SJCRH30 (cell line): ENCODE results near the gene TNNI3. TPM values are rescaled to one million over a fixed set of nuclear protein-coding genes. Genes with fewer than 3 reads are reported as not detected.
"Not testable (repeated sequence)": the region's sequence is repeated elsewhere in the genome, so short reads cannot be mapped to it uniquely, and the experiment has no call there.

Experiments
- DNase-seq, 2 experiments: peaks; one replicate each; pipeline ENCODE4 v3.0.0-alpha.2; 2015 to 2020
- H3K27ac ChIP-seq: fragments of 250-450 bp; sonication (Bioruptor Pico); 2 replicates; pipeline ENCODE4 v1.5.1; 2020; ENCODE audit warnings: mild to moderate bottlenecking, moderate library complexity
- H3K27me3 ChIP-seq: fragments of 250-450 bp; sonication (Bioruptor Pico); 2 replicates; pipeline ENCODE4 v1.5.1; 2020; ENCODE audit warnings: mild to moderate bottlenecking, moderate library complexity
- H3K36me3 ChIP-seq: fragments of 250-450 bp; sonication (Bioruptor Pico); 2 replicates; pipeline ENCODE4 v1.5.1; 2020; ENCODE audit warnings: mild to moderate bottlenecking, moderate library complexity
- H3K4me1 ChIP-seq: fragments of 250-450 bp; sonication (Bioruptor Pico); 2 replicates; pipeline ENCODE4 v1.5.1; 2020; ENCODE audit warnings: mild to moderate bottlenecking, moderate library complexity
- H3K4me3 ChIP-seq: fragments of 250-450 bp; sonication (Bioruptor Pico); 2 replicates; pipeline ENCODE4 v1.5.1; 2020; ENCODE audit warnings: mild to moderate bottlenecking, moderate library complexity
- H3K9me3 ChIP-seq: fragments of 250-450 bp; sonication (Bioruptor Pico); replicated peaks from 2 replicates; pipeline ENCODE4 v1.5.1; 2020; ENCODE audit warnings: mild to moderate bottlenecking, moderate library complexity
- total RNA-seq: library from RNA; depleted of rRNA; stranded (reverse); fragments of >200 nt; shearing (Covaris generic); gene quantifications from 2 replicates; pipeline ENCODE4 v1.2.3, GENCODE V29; 2014

The TNNI3 gene
- total RNA-seq, 1 experiment from 2014 or later, result 2.5 TPM

DNA sequence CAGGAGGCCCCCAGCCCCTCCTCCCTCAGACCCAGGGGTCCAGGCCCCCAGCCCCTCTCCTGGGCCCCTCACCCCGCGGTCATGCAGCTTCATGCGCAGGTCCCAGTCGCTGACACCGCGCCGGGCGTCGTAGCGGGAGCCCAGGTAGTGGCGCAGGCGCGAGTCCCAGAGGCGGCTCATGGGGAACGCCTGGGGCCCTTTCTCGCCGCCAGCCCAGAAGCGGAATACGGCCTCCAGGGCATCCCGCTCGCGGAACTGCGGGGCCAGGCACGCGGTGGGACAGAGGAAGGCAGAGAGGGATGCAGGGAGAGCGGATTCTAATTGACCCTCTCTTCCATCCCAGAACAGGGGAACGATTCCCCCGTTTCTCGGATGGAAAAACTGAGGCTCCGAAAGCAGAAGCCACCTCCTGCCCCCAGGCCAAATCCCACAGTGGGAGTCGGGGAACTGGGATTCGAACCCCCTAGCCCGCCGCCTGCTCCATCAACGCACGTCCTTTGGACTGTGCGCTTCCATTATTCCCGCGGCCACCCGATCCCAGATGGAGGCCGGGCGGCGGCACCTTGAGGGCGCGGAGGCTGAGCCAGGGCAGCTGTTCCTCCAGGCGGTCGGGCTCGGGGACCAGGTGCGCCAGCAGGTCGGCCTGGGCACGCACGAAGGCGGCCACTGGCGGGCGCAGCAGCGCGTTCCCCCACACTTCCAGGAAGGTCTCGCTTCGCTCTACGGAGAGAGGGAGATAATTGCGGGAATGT lies 4.2 kb upstream of the TNNI3 start:
- no peaks in the 10 kb centered on the region for H3K9me3 ChIP-seq
- no peak overlapping the region for H3K27ac ChIP-seq
- H3K4me3 ChIP-seq, result no peak overlapping the region
- H3K27me3 ChIP-seq, result no peaks in the 10 kb centered on the region
- DNase-seq, result no peak
- no peaks in the 10 kb centered on the region for H3K36me3 ChIP-seq
- peaks cover 14% of the 10 kb centered on the region for H3K4me1 ChIP-seq

GRCh38 chr19:55160986-55161365 lies 3.4 kb upstream of the TNNI3 start:
- Histone ChIP-seq H3K27ac (no peak overlapping the region), H3K36me3 (no peaks in the 10 kb centered on the region), H3K4me1 (peaks cover 14% of the 10 kb centered on the region), H3K9me3 (no peaks in the 10 kb centered on the region), H3K27me3 (no peaks in the 10 kb centered on the region), H3K4me3 (no peak overlapping the region)
- DNase-seq, result no peak

DNA sequence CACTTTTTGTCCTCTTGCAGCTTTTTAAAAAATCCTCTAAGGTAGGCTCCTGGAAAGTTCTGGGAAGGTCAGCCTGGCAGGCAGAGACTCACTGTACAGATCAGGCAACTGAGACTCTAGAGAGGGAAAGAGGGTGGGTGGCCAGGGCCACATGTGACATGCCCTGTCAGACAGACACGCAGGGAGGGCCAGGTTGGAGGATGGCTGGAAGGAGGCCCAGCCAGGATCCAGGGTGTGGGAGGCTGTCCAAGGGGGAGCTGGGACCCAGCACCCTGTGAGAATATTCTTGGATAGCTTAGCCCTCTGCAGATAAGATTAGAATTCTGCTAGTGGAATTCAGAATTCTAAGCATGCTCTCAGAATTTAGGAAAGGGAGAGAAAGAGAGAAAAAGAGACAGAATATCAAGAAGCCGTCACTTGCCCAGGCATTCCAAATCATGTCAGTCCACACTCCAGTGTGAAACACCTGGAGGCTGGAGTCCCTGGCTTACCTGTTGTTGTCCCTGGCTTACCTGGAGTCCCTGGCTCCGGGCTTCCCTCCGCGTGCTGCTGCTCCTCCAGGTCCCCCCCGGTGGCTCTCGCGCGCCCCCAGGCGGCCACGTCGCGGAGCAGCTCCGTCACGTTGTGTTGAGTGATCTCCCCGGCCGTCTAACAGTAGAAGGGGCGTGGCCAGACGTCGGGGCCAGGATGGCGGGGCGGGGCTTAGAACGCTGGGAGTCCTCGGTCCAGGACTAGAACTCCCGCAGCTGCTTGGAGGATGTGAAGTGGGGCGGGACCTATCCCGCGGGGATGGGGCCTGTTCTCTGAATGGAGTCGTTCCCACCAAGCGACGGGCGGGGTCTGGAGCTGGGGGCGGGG lies 2.8 kb upstream of the TNNI3 start:
- no peaks in the 10 kb centered on the region for H3K36me3 ChIP-seq
- no peaks in the 10 kb centered on the region for H3K9me3 ChIP-seq
- H3K27me3 ChIP-seq, result no peaks in the 10 kb centered on the region
- H3K27ac ChIP-seq, result peak overlapping the region; percentile 41; the same call in 1 of the 2 replicates
- peaks cover 14% of the 10 kb centered on the region for H3K4me1 ChIP-seq
- H3K4me3 ChIP-seq, result peak overlapping the region; percentile 48
- peak; percentile 96 to 97 for DNase-seq

- H3K27ac ChIP-seq, result peak overlapping the region; percentile 43
- no peaks in the 10 kb centered on the region for H3K9me3 ChIP-seq
- peaks cover 14% of the 10 kb centered on the region for H3K4me1 ChIP-seq
- H3K27me3 ChIP-seq, result no peaks in the 10 kb centered on the region
- peak overlapping the region; percentile 48 for H3K4me3 ChIP-seq
- peak; percentile 94 to 95 for DNase-seq
- H3K36me3 ChIP-seq, result no peaks in the 10 kb centered on the region
Measured at GRCh38 chr19:55158848-55159749, 1.6 kb upstream of the TNNI3 start.

DNA sequence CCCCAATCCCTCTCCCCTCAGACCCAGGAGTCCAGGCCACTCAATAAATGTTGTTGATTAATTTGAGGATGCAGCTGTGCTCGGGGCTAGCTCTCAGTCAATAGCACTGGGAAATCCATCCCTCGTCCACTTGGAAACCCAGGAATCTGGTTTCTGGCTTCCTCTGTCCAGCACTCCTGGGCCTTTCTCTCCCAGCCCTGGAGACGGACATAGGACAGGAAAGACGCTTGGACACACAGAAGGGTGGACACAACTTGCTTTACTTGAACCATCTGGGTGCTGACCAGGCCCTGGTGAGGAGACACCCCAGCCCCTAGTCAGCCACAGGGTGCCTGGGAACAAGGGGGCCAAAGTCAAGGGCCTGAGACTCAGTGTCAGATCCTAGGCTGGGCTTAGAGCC lies 891 bp upstream of the TNNI3 start:
- peaks cover 14% of the 10 kb centered on the region for H3K4me1 ChIP-seq
- H3K9me3 ChIP-seq, result no peaks in the 10 kb centered on the region
- H3K4me3 ChIP-seq, result no peak overlapping the region
- peak in 1 of 2 experiments; percentile 41 for DNase-seq
- no peaks in the 10 kb centered on the region for H3K27me3 ChIP-seq
- no peaks in the 10 kb centered on the region for H3K36me3 ChIP-seq
- H3K27ac ChIP-seq, result peak overlapping the region; percentile 43

DNA sequence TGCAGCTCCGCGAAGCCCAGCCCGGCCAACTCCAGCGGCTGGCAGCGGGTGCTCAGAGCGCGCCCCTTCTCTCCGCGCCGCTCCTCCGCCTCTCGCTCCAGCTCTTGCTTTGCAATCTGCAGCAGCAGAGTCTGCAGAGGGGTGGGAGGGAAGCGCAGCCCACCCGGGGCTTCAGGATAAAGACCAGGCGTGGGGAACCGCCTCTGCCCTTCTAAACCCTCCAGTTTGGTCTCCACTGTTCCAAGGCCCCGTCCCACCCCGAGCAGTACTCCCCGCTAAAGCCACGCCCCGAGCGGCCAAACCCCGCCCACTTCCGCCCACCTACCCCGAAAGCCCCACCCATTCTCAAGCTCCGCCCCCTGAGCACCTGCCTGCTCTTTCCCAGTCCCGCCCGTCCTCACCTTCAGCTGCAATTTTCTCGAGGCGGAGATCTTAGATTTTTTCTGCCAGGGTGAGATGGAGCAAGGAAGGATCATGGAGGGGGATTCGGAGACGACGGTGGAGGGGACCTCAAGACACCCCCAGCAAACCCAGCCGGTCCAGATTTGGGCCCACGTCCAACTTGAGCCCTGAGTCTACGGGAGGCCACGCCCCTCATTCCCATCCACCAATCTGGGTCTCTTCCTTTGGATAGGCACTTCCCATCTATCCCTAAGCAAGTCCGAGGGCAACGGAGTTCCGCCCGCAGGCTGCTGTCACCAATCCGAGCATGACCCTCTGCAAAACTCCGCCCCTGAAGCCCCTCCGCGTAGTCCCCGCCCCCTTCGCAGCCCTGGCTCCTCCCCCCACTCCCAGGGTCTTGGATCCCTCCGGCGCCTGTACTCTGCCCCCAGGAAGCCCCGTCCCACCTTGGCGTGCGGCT lies 1.1 kb downstream of the TNNI3 start:
- peaks cover 18% of the 10 kb centered on the region for H3K4me1 ChIP-seq
- H3K36me3 ChIP-seq, result no peaks in the 10 kb centered on the region
- no peaks in the 10 kb centered on the region for H3K27me3 ChIP-seq
- no peak overlapping the region for H3K4me3 ChIP-seq
- H3K9me3 ChIP-seq, result no peaks in the 10 kb centered on the region
- H3K27ac ChIP-seq, result no peak overlapping the region
- DNase-seq, result no peak

- H3K36me3 ChIP-seq, H3K27ac ChIP-seq, H3K9me3 ChIP-seq, H3K27me3 ChIP-seq, H3K4me3 ChIP-seq, DNase-seq: not testable (repeated sequence)
- H3K4me1 ChIP-seq, result peaks cover 22% of the 10 kb centered on the region
Measured at GRCh38 chr19:55155784-55156183, 1.7 kb downstream of the TNNI3 start.

GRCh38 chr19:55153652-55154264 lies 3.8 kb downstream of the TNNI3 start:
- no peak for DNase-seq
- peaks cover 28% of the 10 kb centered on the region for H3K4me1 ChIP-seq

DNA sequence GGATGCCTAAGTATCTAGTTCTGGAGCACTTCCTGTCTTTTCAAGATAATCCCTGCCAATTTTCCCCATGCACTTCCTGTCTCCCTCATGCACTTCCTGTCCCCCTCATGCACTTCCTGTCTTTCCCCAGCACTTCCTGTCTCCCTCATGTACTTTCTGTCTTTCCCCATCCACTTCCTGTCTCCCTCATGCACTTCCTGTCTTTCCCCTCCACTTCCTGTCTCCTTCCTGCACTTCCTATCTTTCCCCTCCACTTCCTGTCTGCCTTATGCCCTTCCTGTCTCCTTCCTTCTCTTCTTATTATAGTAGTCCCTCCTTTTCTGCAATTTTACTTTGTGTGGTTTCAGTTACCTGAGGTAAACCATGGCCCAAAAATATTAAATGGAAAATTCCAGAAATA lies 5.5 kb downstream of the TNNI3 start:
- DNase-seq, result peak; percentile 45 to 75
- Histone ChIP-seq H3K4me1 (peaks cover 22% of the 10 kb centered on the region), H3K36me3 (no peaks in the 10 kb centered on the region), H3K27me3 (no peaks in the 10 kb centered on the region), H3K27ac (no peak overlapping the region; the same call in 1 of the 2 replicates), H3K4me3 (no peak overlapping the region), H3K9me3 (no peaks in the 10 kb centered on the region)

More at GRCh38 chr19:55153652-55154264, 3.8 kb downstream of the TNNI3 start:
- no peaks in the 10 kb centered on the region for H3K27me3 ChIP-seq
- no peaks in the 10 kb centered on the region for H3K9me3 ChIP-seq
- no peak overlapping the region for H3K4me3 ChIP-seq
- no peak overlapping the region for H3K27ac ChIP-seq
- no peaks in the 10 kb centered on the region for H3K36me3 ChIP-seq

DNA sequence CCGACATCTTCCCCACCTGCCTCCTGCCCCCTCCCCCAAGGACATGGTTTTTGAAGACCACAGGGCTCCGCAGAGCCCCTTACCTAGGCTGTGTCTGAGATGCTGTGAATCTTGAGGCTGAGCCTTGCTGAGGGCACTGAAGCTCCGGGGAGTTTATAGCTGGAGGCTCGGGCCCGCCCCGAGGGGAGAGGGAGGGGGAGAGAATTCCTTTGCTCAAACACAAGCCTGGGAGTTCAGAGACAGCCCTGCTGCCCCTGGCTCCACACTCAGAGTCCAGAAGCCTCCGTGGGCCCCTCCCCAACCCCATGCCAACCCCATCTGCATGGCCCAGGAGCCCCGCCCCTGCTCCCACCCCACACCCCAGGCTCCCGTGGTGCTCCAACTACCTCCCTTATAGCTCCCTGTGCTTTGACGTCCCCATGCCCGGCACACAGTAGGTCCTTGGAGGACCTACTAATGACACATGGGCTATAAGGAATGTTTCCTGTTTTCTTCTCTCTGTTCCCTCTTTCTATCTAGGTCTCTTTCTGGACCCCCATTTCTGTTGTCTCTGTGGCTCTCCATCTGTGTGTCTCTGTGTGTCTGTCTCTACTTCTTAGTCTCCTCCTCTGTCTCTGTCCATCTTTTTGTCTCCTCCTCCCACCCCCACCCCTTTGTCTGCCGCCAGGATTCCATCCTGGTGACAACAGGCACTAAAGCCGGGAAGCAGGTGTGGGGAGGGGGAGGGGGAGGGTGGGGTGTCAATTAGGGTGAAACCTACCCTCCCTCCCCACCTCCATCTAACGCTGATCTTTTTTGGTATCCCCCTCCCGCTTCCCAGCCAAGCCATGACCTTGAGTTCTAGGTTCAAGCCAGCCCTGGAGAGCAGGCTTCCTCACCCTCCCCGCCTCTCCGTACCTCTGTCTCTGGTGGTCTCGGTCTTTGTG lies 8.2 kb downstream of the TNNI3 start, which contains the start of gene TNNT1:
Gene TNNT1 (minus strand): TSS at position 129 of the 926 bp plus-strand sequence. CDS start 2,049 bp downstream, outside the sequence.
- Histone ChIP-seq H3K27ac (peak within 1 kb of the TSS; percentile 88), H3K36me3 (peaks cover 15% of the 10 kb centered on the region), H3K27me3 (no peaks in the 10 kb centered on the region), H3K4me3 (peak within 1 kb of the TSS; percentile 72), H3K9me3 (no peaks in the 10 kb centered on the region), H3K4me1 (peaks cover 24% of the 10 kb centered on the region)
- peak; percentile 92 to 93 for DNase-seq

DNA sequence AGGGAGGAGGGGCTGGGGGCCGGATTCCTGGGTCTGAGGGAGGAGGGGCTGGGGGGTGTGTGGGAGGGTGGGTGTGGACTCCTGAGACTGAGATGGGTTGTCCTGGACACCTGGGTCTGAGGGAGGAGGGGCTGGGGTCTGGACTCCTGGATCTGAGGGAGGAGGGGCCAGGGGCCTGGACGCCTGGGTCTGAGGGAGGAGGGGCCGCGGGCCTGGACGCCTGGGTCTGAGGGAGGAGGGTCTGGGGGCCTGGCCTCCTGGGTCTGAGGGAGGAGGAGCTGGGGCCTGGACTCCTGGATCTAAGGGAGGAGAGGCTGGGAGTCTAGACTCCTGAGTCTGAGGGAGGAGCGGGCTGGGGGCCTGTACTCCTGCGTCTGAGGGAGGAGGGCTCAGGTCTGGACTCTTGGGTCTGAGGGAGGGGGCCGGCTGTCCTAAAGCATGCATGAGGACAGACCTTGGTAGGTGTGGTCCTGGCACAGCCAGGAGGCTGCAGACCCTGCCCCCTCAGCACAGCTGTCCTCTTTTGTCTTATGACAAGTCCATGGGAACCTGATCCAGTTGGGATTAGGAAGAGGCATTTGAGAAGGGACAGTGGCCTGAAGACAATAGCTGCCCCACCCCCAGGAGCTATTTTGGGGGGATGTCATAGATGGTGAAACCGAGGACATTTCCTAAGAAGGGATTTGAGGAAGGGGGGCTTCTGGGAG lies 9.8 kb downstream of the TNNI3 start:
- Histone ChIP-seq H3K4me3 (peak overlapping the region; percentile 72), H3K36me3 (peaks cover 25% of the 10 kb centered on the region), H3K27me3 (no peaks in the 10 kb centered on the region), H3K4me1 (peaks cover 24% of the 10 kb centered on the region), H3K27ac (peak overlapping the region; percentile 88), H3K9me3 (no peaks in the 10 kb centered on the region)
- DNase-seq, result peak; percentile 95

DNA sequence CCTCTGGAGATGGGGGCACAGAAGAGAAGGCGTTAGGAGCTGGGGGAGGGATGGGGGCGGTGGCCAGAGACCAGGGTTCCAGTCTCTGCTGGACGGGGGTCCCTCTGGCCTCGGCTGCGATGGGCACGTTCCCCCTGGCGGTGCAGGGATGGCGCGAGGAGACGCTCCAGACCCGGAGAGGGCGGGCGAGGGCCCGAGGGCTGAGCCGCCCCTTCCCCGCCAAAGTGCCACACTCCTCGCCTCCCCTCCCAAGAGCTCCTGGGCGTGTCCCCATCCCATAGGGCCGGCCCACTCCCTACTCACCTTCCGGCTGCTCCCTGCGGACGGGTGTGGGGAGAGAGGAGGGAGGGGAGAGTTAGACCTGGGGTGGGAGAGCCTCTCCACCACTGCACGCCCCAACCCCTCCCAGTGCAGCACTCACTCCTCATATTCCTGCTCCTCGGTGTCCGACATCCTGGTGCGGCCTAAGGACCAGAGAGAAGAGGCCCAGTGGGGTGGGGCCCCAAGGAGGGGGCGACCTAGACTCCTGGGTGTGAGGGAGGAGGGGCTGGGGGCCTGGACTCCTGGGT lies 10.7 kb downstream of the TNNI3 start:
- H3K4me1 ChIP-seq, result peaks cover 24% of the 10 kb centered on the region
- H3K36me3 ChIP-seq, result peaks cover 28% of the 10 kb centered on the region
- H3K4me3 ChIP-seq, result peak overlapping the region; percentile 58
- DNase-seq, result peak; percentile 81 to 82
- no peaks in the 10 kb centered on the region for H3K9me3 ChIP-seq
- no peaks in the 10 kb centered on the region for H3K27me3 ChIP-seq
- peak overlapping the region; percentile 21; the same call in 1 of the 2 replicates for H3K27ac ChIP-seq
